Neural progenitor cell (in vitro differentiated cells): ENCODE data around the gene FAM163A.

Experiments used
- CTCF ChIP-seq: fragments of 200-600 bp; sonication (generic); IDR thresholded peaks from 2 replicates; pipeline ENCODE4 v1.5.1; 2017; ENCODE audit warnings: antibody characterized with exemption, mild to moderate bottlenecking
- EZH2phosphoT487 ChIP-seq: fragments of 200-600 bp; sonication (generic); IDR thresholded peaks from 2 replicates; pipeline ENCODE4 v1.6.1; 2017; ENCODE audit warnings: antibody characterized with exemption

GRCh38 chr1:179788259-179788658, 45.2 kb downstream of the FAM163A start:
- no peak for TF ChIP-seq CTCF
- no peak for TF ChIP-seq EZH2phosphoT487
